ENCODE data around the gene PRDM8. TPM values are rescaled to one million over a fixed set of nuclear protein-coding genes. Genes with fewer than 3 reads are reported as not detected.

The PRDM8 gene
- total RNA-seq (2012; rRNA removed) (5.0 and 5.7 TPM in 2 replicates), polyA plus RNA-seq (2012; rRNA removed) (15.8 and 16.8 TPM in 2 replicates), Bru-seq, nascent RNA (percentile 63 among the genes with signal in this experiment), BruChase-seq, experiment 1, labeled RNA remaining after a 6-hour chase (percentile 46 among the genes with signal in this experiment), BruChase-seq, experiment 2, labeled RNA remaining after a 2-hour chase (percentile 55 among the genes with signal in this experiment)
- polyA plus RNA-seq (2012; cell fraction: cytosol; rRNA removed), result 9.1 and 12.2 TPM in 2 replicates
- polyA plus RNA-seq (2012; cell fraction: nucleus; rRNA removed; ENCODE audit: low replicate concordance), result 32.9 and 37.2 TPM in 2 replicates
- long read RNA-seq, partial matches to known transcripts, result 14 of 15 reads
- long read RNA-seq, other reads (novel, unspliced or antisense), result 0 of 15 reads

GRCh38 chr4:80196922-80197573, at the start of gene PRDM8:
Gene PRDM8 (plus strand): TSS chr4:80197503. CDS start chr4:80200081, 2,578 bp downstream.
- peak within 1 kb of the TSS; percentile 37 for H3K9ac ChIP-seq (ENCODE audit: low read depth, low read length)
- peak within 1 kb of the TSS; percentile 59 for H4K91ac ChIP-seq (ENCODE audit: insufficient read depth, low read depth, low read length)
- peak within 1 kb of the TSS; percentile 75 for H3K4me3 ChIP-seq (ENCODE audit: insufficient read depth, low read depth, low read length)
- DNase-seq (peak; percentile 73), ATAC-seq (ENCODE audit: low read depth) (peak; percentile 62)
- H3K4me2 ChIP-seq (ENCODE audit: low read depth, low read length), result peak within 1 kb of the TSS; percentile 71
- no TSS peak for BruUV-seq (replicated peaks)
- TF ChIP-seq RAD21 (IDR thresholded peaks at IDR 0.05; ENCODE audit: low read length), result no peak
- 0 out of 2 replicates have a peak, but pooled peaks have one; percentile 46 for TF ChIP-seq POLR2A (IDR thresholded peaks at IDR 0.05; ENCODE audit: low read depth, low read length)
- WGBS, 2 experiments (ENCODE audit: extremely low coverage in 2 of 2, insufficient read length in 1 of 2), result 15% methylated on average over 16 of the region's 42 CpGs; no CpG with 5 or more reads in 1 of the 2 experiments
- H2BK20ac ChIP-seq (ENCODE audit: low read depth, low read length), result peak within 1 kb of the TSS; percentile 46; the same call in 1 of the 2 replicates
- 0 out of 2 replicates have a peak, but pooled peaks cover 4% of the 10 kb centered on the region for H3K9me1 ChIP-seq (ENCODE audit: insufficient read depth, low read length)
- H3K27ac ChIP-seq (ENCODE audit: insufficient read depth, low read length), result peak within 1 kb of the TSS; percentile 77
- peaks cover 8% of the 10 kb centered on the region for H3K4me1 ChIP-seq (ENCODE audit: control insufficient read depth, insufficient read depth, low read length)
- peak within 1 kb of the TSS; percentile 90 for H2AK9ac ChIP-seq (replicated peaks; ENCODE audit: low read depth, low read length, poor library complexity)
- H2AK5ac ChIP-seq (ENCODE audit: low read depth, low read length), result peak within 1 kb of the TSS; percentile 39
- peak within 1 kb of the TSS; percentile 34; the same call in 1 of the 3 replicates for H2BK15ac ChIP-seq (ENCODE audit: low read depth, low read length)
- H2BK120ac ChIP-seq (ENCODE audit: low read depth, low read length), result peak within 1 kb of the TSS; percentile 71
- peak within 1 kb of the TSS; percentile 80 for H3K4ac ChIP-seq (ENCODE audit: low read depth, low read length)
- H4K8ac ChIP-seq (ENCODE audit: low read depth in 2 of 2, low read length in 2 of 2), result peak within 1 kb of the TSS; percentile 24 to 74; a peak in 1 of 4 replicates
- H2BK5ac ChIP-seq (ENCODE audit: low read depth, low read length, poor library complexity, severe bottlenecking), result peak within 1 kb of the TSS; percentile 58
- in situ Hi-C loops (cut with MboI; ENCODE audit: low sequenced_read_pairs), result loop anchor here (10.0 kb wide), 1 partner anchor 1252 kb away; no protein-coding TSS in a partner anchor
- peak within 1 kb of the TSS; percentile 46; the same call in 1 of the 2 replicates for H3K56ac ChIP-seq (ENCODE audit: extremely low read depth, insufficient read depth, low read length)
- H3K18ac ChIP-seq (ENCODE audit: low read depth, low read length), result peak within 1 kb of the TSS; percentile 27
- no peaks in the 10 kb centered on the region for H3K9me3 ChIP-seq (ENCODE audit: control insufficient read depth, insufficient read depth, low read length)
- intact Hi-C loops (cut with micrococcal nuclease), result no loop called here
- peaks cover 4% of the 10 kb centered on the region; the same call in 1 of the 2 replicates for H4K20me1 ChIP-seq (ENCODE audit: insufficient read depth, low read length)
- ChIA-PET CTCF (interaction anchor here (1.0 to 1.3 kb wide), 2 partner anchors 13 to 124 kb away, joined by 3 to 6 read pairs; partner anchors contain the start of gene ANTXR2), POLR2A (ENCODE audit: unreplicated experiment) (no interaction called here)
- H3K23ac ChIP-seq (ENCODE audit: low read depth, low read length), result peak within 1 kb of the TSS; percentile 96
- H3K36me3 ChIP-seq (ENCODE audit: control insufficient read depth, insufficient read depth, low read length), result peaks cover 5% of the 10 kb centered on the region; the same call in 1 of the 2 replicates
- H3K79me1 ChIP-seq (ENCODE audit: low read depth in 1 of 2, low read length in 2 of 2), result peaks cover 10 to 12% of the 10 kb centered on the region in 2 experiments
- H3K27me3 ChIP-seq (ENCODE audit: control insufficient read depth, insufficient read depth, low read length), result no peaks in the 10 kb centered on the region
- peak within 1 kb of the TSS; percentile 88 for H2AFZ ChIP-seq (replicated peaks; ENCODE audit: low read length, poor library complexity)
- peak within 1 kb of the TSS; percentile 38 for H4K5ac ChIP-seq (ENCODE audit: low read depth, low read length)
- H3K14ac ChIP-seq (replicated peaks; ENCODE audit: low read depth, low read length), result peak within 1 kb of the TSS; percentile 91
- dilution Hi-C loops (cut with HindIII; ENCODE audit: low sequenced_read_pairs, unreplicated experiment), result no loop called here
